ENCODE results near the gene KDM4C.
A peak's percentile ranks its signal among the peaks of the same experiment; 100 is the strongest.
"Not testable (repeated sequence)": the region's sequence is repeated elsewhere in the genome, so short reads cannot be mapped to it uniquely, and the experiment has no call there.

Gene KDM4C

DNA sequence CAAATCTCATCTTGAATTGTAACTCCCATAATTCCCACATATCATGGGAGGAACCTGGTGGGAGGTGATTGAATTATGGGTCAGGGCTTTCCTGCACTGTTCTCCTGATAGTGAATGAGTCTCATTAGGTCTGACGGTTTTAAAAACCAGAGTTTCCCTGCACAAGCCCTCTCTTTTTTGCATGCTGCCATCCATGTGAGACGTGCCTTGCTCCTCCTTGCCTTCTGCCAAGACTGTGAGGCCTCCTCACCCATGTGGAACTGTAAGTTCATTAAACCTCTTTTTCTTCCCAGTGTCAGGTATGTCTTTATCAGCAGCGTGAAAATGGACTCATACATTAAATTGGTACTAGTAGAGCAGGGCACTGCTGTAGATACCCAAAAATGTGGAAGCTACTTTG lies 22.4 kb upstream of the KDM4C start:
- Histone ChIP-seq H3K36me3 (no peaks in the 10 kb centered on the region), H3K27ac (no peak overlapping the region), H3K4me3 (no peak overlapping the region), H3K27me3 (no peaks in the 10 kb centered on the region), H3K4me1 (no peaks in the 10 kb centered on the region), H3K9me3 (no peaks in the 10 kb centered on the region)
- TF ChIP-seq, protein P1, sequence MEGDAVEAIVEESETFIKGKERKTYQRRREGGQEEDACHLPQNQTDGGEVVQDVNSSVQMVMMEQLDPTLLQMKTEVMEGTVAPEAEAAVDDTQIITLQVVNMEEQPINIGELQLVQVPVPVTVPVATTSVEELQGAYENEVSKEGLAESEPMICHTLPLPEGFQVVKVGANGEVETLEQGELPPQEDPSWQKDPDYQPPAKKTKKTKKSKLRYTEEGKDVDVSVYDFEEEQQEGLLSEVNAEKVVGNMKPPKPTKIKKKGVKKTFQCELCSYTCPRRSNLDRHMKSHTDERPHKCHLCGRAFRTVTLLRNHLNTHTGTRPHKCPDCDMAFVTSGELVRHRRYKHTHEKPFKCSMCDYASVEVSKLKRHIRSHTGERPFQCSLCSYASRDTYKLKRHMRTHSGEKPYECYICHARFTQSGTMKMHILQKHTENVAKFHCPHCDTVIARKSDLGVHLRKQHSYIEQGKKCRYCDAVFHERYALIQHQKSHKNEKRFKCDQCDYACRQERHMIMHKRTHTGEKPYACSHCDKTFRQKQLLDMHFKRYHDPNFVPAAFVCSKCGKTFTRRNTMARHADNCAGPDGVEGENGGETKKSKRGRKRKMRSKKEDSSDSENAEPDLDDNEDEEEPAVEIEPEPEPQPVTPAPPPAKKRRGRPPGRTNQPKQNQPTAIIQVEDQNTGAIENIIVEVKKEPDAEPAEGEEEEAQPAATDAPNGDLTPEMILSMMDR (IDR thresholded peaks at IDR 0.05): no peak
- intact Hi-C loops (cut with DNase I; ENCODE audit: low total_unique reads): no loop called here
- DNase-seq: no peak

DNA sequence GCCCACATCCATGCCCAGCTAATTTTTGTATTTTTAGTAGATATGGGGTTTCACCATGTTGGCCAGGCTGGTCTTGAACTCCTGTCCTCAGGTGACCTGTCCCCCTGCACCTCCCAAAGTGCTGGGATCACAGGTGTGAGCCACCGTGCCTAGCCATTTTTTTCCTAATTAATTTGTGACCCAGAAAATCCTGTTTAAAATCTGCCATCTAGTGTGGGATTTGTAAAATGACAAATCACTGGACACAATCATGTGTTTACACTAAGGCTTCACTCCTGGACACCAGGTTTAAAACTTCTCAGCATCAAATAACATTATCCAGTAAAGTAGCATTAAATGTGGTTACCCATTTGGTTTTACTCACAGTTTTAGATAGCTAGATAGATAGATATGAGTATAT lies 18.6 kb upstream of the KDM4C start:
- DNase-seq: peak in 1 of 2 donors; percentile 24
- Histone ChIP-seq H3K4me3 (no peak overlapping the region), H3K27me3 (no peaks in the 10 kb centered on the region), H3K4me1 (no peaks in the 10 kb centered on the region), H3K9me3 (no peaks in the 10 kb centered on the region), H3K36me3 (no peaks in the 10 kb centered on the region), H3K27ac (no peak overlapping the region)
- intact Hi-C loops (cut with DNase I; ENCODE audit: low total_unique reads): no loop called here
- TF ChIP-seq, protein P1 (IDR thresholded peaks at IDR 0.05): no peak

DNA sequence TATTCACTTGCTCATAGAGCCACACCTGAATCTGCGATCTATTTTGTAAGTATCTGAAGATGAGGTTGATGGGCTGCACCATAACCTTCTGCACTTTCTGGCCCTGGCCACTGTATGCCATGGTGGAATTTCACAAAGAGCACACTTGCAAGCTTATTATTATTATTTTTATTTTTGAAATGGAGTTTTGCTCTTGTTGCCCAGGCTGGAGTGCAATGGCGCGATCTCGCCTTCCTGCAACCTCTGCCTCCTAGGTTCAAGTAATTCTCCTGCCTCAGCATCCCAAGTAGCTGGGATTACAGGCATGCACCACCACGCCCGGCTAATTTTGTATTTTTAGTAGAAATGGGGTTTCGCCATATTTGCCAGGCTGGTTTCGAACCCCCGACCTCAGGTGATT lies 8.9 kb upstream of the KDM4C start:
- H3K4me1 ChIP-seq; H3K27me3 ChIP-seq; H3K4me3 ChIP-seq; H3K9me3 ChIP-seq; intact Hi-C loops (cut with DNase I; ENCODE audit: low total_unique reads); DNase-seq; H3K36me3 ChIP-seq; H3K27ac ChIP-seq: not testable (repeated sequence)

DNA sequence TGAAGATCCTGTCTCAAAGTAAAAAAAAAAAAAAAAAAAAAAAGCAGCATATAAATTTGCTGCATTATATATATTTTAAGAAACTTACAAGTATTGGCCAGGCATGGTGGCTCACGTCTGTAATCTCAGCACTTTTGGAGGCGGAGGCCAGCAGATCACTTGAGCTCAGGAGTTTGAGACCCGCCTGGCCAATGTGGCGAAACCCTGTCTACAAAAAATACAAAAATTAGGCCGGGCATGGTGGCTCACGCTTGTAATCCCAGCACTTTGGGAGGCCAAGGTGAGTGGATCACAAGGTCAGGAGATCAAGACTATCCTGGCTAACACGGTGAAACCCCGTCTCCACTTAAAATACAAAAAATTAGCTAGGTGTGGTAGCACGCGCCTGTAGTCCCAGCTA lies 2.9 kb upstream of the KDM4C start:
- intact Hi-C loops (cut with DNase I; ENCODE audit: low total_unique reads): loop anchor here (5.0 to 10.0 kb wide), 2 partner anchors 53 to 340 kb away; partner anchors contain the start of gene UHRF2
- H3K27me3 ChIP-seq: not testable (repeated sequence)

DNA sequence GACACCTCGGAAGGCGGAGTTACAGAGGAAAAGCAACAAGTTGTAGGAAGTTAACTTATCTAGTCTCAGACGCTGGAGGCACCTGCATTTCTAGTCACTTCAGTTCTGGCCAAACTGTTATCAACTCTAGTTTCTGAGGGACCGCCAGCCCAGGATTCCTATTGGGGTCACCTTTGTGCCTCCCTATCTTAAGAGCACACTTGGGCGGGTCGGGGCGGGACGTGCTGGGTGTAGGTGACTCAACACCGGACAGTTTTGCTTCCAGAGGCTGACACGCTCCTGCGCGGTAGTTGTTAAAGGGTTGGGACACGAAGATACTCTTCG lies 679 bp upstream of the KDM4C start:
- TF ChIP-seq, protein P1 (IDR thresholded peaks at IDR 0.05): no peak
- Histone ChIP-seq H3K27ac (peak overlapping the region; percentile 93 to 99), H3K4me1 (peaks cover 0 to 14% (median 7%) of the 10 kb centered on the region in 4 donors), H3K27me3 (no peaks in the 10 kb centered on the region), H3K36me3 (no peaks in the 10 kb centered on the region), H3K9me3 (no peaks in the 10 kb centered on the region), H3K4me3 (peak overlapping the region; percentile 83 to 98)
- DNase-seq: no peak
- intact Hi-C loops (cut with DNase I; ENCODE audit: low total_unique reads): loop anchor here (2.0 to 10.0 kb wide), 3 partner anchors 55 to 342 kb away; partner anchors contain the start of gene UHRF2

More for the DNA sequence above, 2.9 kb upstream of the KDM4C start:
- not testable (repeated sequence) for H3K27ac ChIP-seq, DNase-seq, H3K9me3 ChIP-seq, H3K36me3 ChIP-seq, H3K4me3 ChIP-seq
- H3K4me1 ChIP-seq: peaks cover 0 to 10% (median 2%) of the 10 kb centered on the region in 4 donors

DNA sequence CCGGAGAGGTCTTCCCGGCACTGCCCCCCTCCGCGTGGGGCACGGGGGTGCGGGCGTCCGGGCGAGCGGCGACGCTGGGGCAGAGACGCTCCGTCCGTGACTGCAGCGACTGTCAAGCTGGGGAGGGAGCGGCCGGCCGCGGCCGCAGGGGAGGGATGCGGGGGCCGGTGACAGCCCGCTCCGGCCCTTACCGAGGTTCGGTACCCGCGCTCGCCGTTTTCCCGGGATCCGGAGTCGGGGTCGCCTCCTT lies 400 bp downstream of the KDM4C start:
- peak overlapping the region; percentile 93 to 99 for H3K27ac ChIP-seq
- peaks cover 0 to 14% (median 7%) of the 10 kb centered on the region in 4 donors for H3K4me1 ChIP-seq
- H3K36me3 ChIP-seq: no peaks in the 10 kb centered on the region
- intact Hi-C loops (cut with DNase I; ENCODE audit: low total_unique reads): loop anchor here (5.0 to 10.0 kb wide), 2 partner anchors 56 to 343 kb away; partner anchors contain the start of gene UHRF2
- H3K27me3 ChIP-seq: no peaks in the 10 kb centered on the region
- H3K4me3 ChIP-seq: peak overlapping the region; percentile 83 to 98
- TF ChIP-seq, protein P1 (IDR thresholded peaks at IDR 0.05): no peak
- H3K9me3 ChIP-seq: no peaks in the 10 kb centered on the region
- DNase-seq: no peak
